HEK293 (cell line): ENCODE measurements around the gene KDM4C.

ENCODE experiments used
- CTCF ChIA-PET: fragments of 350-600 bp; formaldehyde crosslinking; extraction: SDS; loops from one replicate; lab custom pipeline; 2021; ENCODE audit warnings: antibody characterized with exemption; lab: Yijun Ruan, JAX
- POLR2A ChIA-PET: fragments of 300-600 bp; formaldehyde crosslinking; extraction: SDS; loops from one replicate; lab custom pipeline; 2020; ENCODE audit warnings: antibody characterized with exemption, inconsistent platforms; lab: Yijun Ruan, JAX
- H3K27ac ChIP-seq: fragments of 200-500 bp; sonication (Bioruptor generic); 2 replicates; pipeline ENCODE4 v1.5.1; 2014; ENCODE audit warnings: low read depth, low read length, control low read depth, inconsistent platforms; ENCODE audit errors: extremely low read depth
- H3K36me3 ChIP-seq, 2 experiments: fragments of 200-500 bp in 1 of 2; sonication (Bioruptor generic) in 1 of 2; 1 replicate in 1 of 2; 2 replicates in 1 of 2; pipeline ENCODE4 v1.5.1; 2014 to 2017; ENCODE audit warnings: inconsistent platforms in 2 of 2, low read length in 2 of 2; ENCODE audit not compliant: control insufficient read depth in 2 of 2, insufficient read depth in 1 of 2
- H3K4me1 ChIP-seq: fragments of 200-500 bp; sonication (Bioruptor generic); 2 replicates; pipeline ENCODE4 v1.5.1; 2014; ENCODE audit warnings: mild to moderate bottlenecking, low read length, inconsistent platforms; ENCODE audit not compliant: control insufficient read depth, insufficient read depth
- H3K4me3 ChIP-seq: 2 replicates; pipeline ENCODE4 v1.5.1; 2011; ENCODE audit warnings: low read depth, mild to moderate bottlenecking, control low read depth, low read length, moderate library complexity
- H3K9me3 ChIP-seq: fragments of 200-500 bp; sonication (Bioruptor generic); 2 replicates; pipeline ENCODE4 v1.5.1; 2014; ENCODE audit warnings: low read depth, low read length, inconsistent platforms; ENCODE audit not compliant: control insufficient read depth, insufficient read depth
- GLI4 ChIP-seq: fragments of 450-650 bp; formaldehyde crosslinking; IDR thresholded peaks from 2 replicates; pipeline ENCODE4 v1.5.1; 2016; ENCODE audit warnings: missing biosample characterization, missing genetic modification characterization
- HOXA7 ChIP-seq: sonication (generic); formaldehyde crosslinking; IDR thresholded peaks from 2 replicates; pipeline ENCODE4 v1.8.1; 2022; ENCODE audit warnings: missing genetic modification reagents, borderline replicate concordance
- HOXD13 ChIP-seq: sonication (generic); formaldehyde crosslinking; IDR thresholded peaks from 2 replicates; pipeline ENCODE4 v1.8.0; 2022; ENCODE audit warnings: missing genetic modification reagents, borderline replicate concordance
- KLF16 ChIP-seq: fragments of 450-650 bp; formaldehyde crosslinking; IDR thresholded peaks from 2 replicates; pipeline ENCODE4 v1.5.1; 2017; ENCODE audit warnings: missing biosample characterization, missing genetic modification characterization
- MZF1 ChIP-seq: fragments of 450-650 bp; formaldehyde crosslinking; IDR thresholded peaks from 2 replicates; pipeline ENCODE4 v1.5.1; 2017; ENCODE audit warnings: missing biosample characterization, missing genetic modification characterization, borderline replicate concordance
- TRIM28 ChIP-seq: IDR thresholded peaks from 2 replicates; pipeline ENCODE4 v1.6.1; 2011; ENCODE audit warnings: low read length, control low read depth, borderline replicate concordance
- ZNF132 ChIP-seq: fragments of 450-650 bp; formaldehyde crosslinking; IDR thresholded peaks from 2 replicates; pipeline ENCODE4 v1.5.1; 2017; ENCODE audit warnings: missing biosample characterization, missing genetic modification characterization, borderline replicate concordance
- ZNF24 ChIP-seq: fragments of 450-650 bp; formaldehyde crosslinking; IDR thresholded peaks from 2 replicates; pipeline ENCODE4 v1.5.1; 2016; ENCODE audit warnings: missing biosample characterization, missing genetic modification characterization
- ZNF292 ChIP-seq: fragments of 450-650 bp; formaldehyde crosslinking; IDR thresholded peaks from 2 replicates; pipeline ENCODE4 v1.5.1; 2016; ENCODE audit warnings: low read depth, missing biosample characterization, missing genetic modification characterization, borderline replicate concordance
- ZNF324 ChIP-seq: fragments of 450-650 bp; formaldehyde crosslinking; IDR thresholded peaks from 2 replicates; pipeline ENCODE4 v1.5.1; 2016; ENCODE audit warnings: missing biosample characterization, missing genetic modification characterization
- ZNF341 ChIP-seq: fragments of 450-650 bp; formaldehyde crosslinking; IDR thresholded peaks from 2 replicates; pipeline ENCODE4; 2016; ENCODE audit warnings: low read depth, missing biosample characterization, missing genetic modification characterization
- ZNF350 ChIP-seq: fragments of 450-650 bp; formaldehyde crosslinking; IDR thresholded peaks from 2 replicates; pipeline ENCODE4 v1.5.0; 2017; ENCODE audit warnings: missing biosample characterization, mild to moderate bottlenecking, missing genetic modification characterization
- ZNF37A ChIP-seq: fragments of 450-650 bp; IDR thresholded peaks from 2 replicates; pipeline ENCODE4 v1.5.1; 2018; ENCODE audit warnings: missing biosample characterization, missing genetic modification characterization
- ZNF514 ChIP-seq: fragments of 450-650 bp; formaldehyde crosslinking; IDR thresholded peaks from 2 replicates; pipeline ENCODE4 v1.5.1; 2016; ENCODE audit warnings: missing biosample characterization, missing genetic modification characterization
- ZNF621 ChIP-seq: fragments of 450-650 bp; formaldehyde crosslinking; IDR thresholded peaks from 2 replicates; pipeline ENCODE4 v1.5.1; 2017; ENCODE audit warnings: missing biosample characterization, missing genetic modification characterization
- ZNF629 ChIP-seq: fragments of 450-650 bp; formaldehyde crosslinking; IDR thresholded peaks from 2 replicates; pipeline ENCODE4 v1.5.1; 2017; ENCODE audit warnings: missing biosample characterization, missing genetic modification characterization
- ZNF707 ChIP-seq: fragments of 450-650 bp; formaldehyde crosslinking; IDR thresholded peaks from 2 replicates; pipeline ENCODE4 v1.5.1; 2016; ENCODE audit warnings: missing biosample characterization, missing genetic modification characterization
- ZNF792 ChIP-seq: fragments of 450-650 bp; formaldehyde crosslinking; IDR thresholded peaks from 2 replicates; pipeline ENCODE4 v1.5.1; 2016; ENCODE audit warnings: missing biosample characterization, missing genetic modification characterization
- TF ChIP-seq, protein P1 (sequence below): fragments of 450-650 bp; formaldehyde crosslinking; IDR thresholded peaks from 2 replicates; pipeline ENCODE4 v1.5.1; 2016; ENCODE audit warnings: missing biosample characterization, missing genetic modification characterization
- TF ChIP-seq, protein P2 (sequence below): fragments of 450-650 bp; formaldehyde crosslinking; IDR thresholded peaks from 2 replicates; pipeline ENCODE4 v1.5.1; 2016; ENCODE audit warnings: missing biosample characterization, missing genetic modification characterization
- TF ChIP-seq, protein P3 (sequence below): fragments of 450-650 bp; formaldehyde crosslinking; IDR thresholded peaks from 2 replicates; pipeline ENCODE4 v1.5.1; 2016; ENCODE audit warnings: missing biosample characterization, missing genetic modification characterization, low read depth
- TF ChIP-seq, protein P4 (sequence below): fragments of 450-650 bp; formaldehyde crosslinking; conservative IDR thresholded peaks from 2 replicates; pipeline ENCODE4 v1.5.1; 2016; ENCODE audit warnings: low read depth, missing biosample characterization, missing genetic modification characterization
- TF ChIP-seq, protein P5 (sequence below): fragments of 450-650 bp; formaldehyde crosslinking; IDR thresholded peaks from 2 replicates; pipeline ENCODE4 v1.5.0; 2017; ENCODE audit warnings: missing biosample characterization, missing genetic modification characterization, borderline replicate concordance
- TF ChIP-seq, protein P6 (sequence below): fragments of 450-650 bp; formaldehyde crosslinking; IDR thresholded peaks from 2 replicates; pipeline ENCODE4 v1.5.1; 2016; ENCODE audit warnings: missing biosample characterization, missing genetic modification characterization

The KDM4C gene

DNA sequence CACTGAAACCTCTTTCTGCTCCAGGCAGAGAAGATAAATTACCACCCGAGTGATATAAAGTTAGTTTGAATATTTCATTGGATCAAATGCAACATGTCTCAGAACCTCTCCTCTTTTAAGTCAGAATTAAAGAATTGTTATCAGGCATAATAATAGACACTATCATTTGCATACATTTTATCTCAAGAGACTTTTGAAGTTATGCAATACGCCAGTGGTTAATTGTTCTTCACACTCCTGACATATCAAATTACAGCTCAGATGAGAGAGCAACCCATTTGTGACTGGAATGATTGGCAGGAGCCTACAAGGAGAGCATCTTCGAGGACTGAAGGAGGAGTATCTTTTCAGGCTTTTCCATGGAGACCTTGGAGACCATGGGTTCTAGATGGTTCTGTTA lies 452.2 kb downstream of the KDM4C start (continued):
- TF ChIP-seq, protein P1, sequence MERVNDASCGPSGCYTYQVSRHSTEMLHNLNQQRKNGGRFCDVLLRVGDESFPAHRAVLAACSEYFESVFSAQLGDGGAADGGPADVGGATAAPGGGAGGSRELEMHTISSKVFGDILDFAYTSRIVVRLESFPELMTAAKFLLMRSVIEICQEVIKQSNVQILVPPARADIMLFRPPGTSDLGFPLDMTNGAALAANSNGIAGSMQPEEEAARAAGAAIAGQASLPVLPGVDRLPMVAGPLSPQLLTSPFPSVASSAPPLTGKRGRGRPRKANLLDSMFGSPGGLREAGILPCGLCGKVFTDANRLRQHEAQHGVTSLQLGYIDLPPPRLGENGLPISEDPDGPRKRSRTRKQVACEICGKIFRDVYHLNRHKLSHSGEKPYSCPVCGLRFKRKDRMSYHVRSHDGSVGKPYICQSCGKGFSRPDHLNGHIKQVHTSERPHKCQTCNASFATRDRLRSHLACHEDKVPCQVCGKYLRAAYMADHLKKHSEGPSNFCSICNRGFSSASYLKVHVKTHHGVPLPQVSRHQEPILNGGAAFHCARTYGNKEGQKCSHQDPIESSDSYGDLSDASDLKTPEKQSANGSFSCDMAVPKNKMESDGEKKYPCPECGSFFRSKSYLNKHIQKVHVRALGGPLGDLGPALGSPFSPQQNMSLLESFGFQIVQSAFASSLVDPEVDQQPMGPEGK (tag by site-specific recombination): no peak
- TF ChIP-seq ZNF514 (tag by site-specific recombination) (no peak), HOXD13 (CRISPR knock-in tag) (no peak)

DNA sequence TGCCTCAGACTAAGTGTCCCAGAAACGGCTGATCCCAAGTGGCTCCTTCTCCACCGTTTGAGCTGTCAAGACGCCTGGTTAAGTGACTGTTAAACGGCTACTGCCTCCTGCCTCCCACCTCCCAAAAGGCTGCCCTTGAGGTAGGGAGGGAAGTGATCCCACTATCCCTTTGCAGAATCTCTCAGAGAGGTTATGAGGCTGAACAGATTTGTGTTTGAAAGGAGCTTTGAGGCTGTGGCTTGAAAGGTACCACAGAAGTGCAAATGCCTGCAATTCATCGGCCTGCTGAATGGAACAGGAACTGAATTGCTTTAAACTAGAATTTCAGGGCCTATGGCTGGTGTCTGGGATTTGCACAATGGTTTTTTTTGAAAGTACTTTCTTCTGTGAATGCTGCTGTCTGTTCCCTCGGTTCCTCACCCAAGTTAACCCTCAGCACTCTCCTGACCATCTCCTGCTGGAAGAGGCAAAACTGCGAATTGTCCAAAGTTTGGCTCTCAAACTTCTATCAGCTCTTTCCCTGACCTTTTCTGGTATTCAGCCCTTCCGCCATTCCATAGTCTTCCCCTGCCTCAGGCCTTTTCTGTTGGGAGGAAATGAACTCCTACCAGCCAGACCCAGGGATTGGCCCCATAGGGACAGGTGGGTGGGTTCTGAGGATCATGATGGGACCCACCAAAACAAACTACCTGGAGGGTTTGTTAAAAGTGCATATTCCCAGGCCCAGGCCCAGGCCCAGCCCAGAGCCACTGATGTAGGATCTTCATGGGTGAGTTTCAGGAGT lies 453.3 kb downstream of the KDM4C start:
- no peaks in the 10 kb centered on the region for H3K9me3 ChIP-seq

DNA sequence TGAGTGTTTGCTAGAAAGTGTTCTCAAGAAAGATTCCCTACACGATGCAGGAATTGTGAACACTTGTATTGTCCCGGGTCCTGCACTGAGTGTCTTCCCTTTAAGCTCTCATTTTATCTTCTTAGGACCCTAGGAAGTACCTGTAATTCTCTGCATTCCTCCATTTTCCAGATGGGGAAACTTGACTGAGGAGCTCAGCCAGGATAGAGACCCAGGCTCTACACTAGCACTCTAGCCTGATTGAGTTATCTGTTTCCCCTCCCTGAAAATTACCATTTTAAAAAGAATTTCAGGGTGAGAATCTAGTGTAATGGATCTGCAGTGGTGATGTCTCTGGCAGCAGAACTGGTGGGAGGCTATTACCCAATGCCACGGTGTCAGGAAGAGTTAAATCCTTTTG lies 453.9 kb downstream of the KDM4C start:
- no peaks in the 10 kb centered on the region for H3K9me3 ChIP-seq
- ChIA-PET POLR2A (interaction anchor here (0.6 kb wide), 1 partner anchor 1897 kb away, joined by 3 read pairs; no protein-coding TSS in a partner anchor), CTCF (interaction anchor here (0.8 kb wide), 1 partner anchor 160 kb away, joined by 3 read pairs; no protein-coding TSS in a partner anchor)
- no peaks in the 10 kb centered on the region for H3K36me3 ChIP-seq
- H3K27ac ChIP-seq: no peak overlapping the region
- H3K4me1 ChIP-seq: no peaks in the 10 kb centered on the region
- H3K4me3 ChIP-seq: no peak overlapping the region
- TF ChIP-seq ZNF621: no peak
- TF ChIP-seq, protein P2, sequence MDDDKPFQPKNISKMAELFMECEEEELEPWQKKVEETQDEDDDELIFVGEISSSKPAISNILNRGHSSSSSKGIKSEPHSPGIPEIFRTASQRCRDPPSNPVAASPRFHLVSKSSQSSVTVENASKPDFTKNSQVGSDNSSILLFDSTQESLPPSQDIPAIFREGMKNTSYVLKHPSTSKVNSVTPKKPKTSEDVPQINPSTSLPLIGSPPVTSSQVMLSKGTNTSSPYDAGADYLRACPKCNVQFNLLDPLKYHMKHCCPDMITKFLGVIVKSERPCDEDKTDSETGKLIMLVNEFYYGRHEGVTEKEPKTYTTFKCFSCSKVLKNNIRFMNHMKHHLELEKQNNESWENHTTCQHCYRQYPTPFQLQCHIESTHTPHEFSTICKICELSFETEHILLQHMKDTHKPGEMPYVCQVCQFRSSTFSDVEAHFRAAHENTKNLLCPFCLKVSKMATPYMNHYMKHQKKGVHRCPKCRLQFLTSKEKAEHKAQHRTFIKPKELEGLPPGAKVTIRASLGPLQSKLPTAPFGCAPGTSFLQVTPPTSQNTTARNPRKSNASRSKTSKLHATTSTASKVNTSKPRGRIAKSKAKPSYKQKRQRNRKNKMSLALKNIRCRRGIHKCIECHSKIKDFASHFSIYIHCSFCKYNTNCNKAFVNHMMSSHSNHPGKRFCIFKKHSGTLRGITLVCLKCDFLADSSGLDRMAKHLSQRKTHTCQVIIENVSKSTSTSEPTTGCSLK (tag by site-specific recombination): no peak
- TF ChIP-seq, protein P3, sequence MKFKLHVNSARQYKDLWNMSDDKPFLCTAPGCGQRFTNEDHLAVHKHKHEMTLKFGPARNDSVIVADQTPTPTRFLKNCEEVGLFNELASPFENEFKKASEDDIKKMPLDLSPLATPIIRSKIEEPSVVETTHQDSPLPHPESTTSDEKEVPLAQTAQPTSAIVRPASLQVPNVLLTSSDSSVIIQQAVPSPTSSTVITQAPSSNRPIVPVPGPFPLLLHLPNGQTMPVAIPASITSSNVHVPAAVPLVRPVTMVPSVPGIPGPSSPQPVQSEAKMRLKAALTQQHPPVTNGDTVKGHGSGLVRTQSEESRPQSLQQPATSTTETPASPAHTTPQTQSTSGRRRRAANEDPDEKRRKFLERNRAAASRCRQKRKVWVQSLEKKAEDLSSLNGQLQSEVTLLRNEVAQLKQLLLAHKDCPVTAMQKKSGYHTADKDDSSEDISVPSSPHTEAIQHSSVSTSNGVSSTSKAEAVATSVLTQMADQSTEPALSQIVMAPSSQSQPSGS (tag by site-specific recombination): no peak
- TF ChIP-seq, protein P4, sequence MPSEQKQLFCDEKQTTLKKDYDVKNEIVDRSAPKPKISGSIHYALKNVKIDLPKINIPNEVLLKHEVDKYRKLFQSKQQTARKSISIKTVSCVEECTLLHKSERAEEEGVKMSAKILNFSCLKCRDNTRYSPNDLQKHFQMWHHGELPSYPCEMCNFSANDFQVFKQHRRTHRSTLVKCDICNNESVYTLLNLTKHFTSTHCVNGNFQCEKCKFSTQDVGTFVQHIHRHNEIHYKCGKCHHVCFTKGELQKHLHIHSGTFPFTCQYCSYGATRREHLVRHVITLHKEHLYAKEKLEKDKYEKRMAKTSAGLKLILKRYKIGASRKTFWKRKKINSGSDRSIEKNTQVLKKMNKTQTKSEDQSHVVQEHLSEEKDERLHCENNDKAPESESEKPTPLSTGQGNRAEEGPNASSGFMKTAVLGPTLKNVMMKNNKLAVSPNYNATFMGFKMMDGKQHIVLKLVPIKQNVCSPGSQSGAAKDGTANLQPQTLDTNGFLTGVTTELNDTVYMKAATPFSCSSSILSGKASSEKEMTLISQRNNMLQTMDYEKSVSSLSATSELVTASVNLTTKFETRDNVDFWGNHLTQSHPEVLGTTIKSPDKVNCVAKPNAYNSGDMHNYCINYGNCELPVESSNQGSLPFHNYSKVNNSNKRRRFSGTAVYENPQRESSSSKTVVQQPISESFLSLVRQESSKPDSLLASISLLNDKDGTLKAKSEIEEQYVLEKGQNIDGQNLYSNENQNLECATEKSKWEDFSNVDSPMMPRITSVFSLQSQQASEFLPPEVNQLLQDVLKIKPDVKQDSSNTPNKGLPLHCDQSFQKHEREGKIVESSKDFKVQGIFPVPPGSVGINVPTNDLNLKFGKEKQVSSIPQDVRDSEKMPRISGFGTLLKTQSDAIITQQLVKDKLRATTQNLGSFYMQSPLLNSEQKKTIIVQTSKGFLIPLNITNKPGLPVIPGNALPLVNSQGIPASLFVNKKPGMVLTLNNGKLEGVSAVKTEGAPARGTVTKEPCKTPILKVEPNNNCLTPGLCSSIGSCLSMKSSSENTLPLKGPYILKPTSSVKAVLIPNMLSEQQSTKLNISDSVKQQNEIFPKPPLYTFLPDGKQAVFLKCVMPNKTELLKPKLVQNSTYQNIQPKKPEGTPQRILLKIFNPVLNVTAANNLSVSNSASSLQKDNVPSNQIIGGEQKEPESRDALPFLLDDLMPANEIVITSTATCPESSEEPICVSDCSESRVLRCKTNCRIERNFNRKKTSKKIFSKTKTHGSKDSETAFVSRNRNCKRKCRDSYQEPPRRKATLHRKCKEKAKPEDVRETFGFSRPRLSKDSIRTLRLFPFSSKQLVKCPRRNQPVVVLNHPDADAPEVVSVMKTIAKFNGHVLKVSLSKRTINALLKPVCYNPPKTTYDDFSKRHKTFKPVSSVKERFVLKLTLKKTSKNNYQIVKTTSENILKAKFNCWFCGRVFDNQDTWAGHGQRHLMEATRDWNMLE (tag by site-specific recombination): no peak

More for the DNA sequence above, 453.3 kb downstream of the KDM4C start:
- POLR2A ChIA-PET: no interaction called here
- Histone ChIP-seq H3K4me3 (no peak overlapping the region), H3K36me3 (no peaks in the 10 kb centered on the region), H3K4me1 (no peaks in the 10 kb centered on the region), H3K27ac (no peak overlapping the region)
- CTCF ChIA-PET: interaction anchor here (0.8 kb wide), 1 partner anchor 159 kb away, joined by 3 read pairs; no protein-coding TSS in a partner anchor
- no peak for TF ChIP-seq TRIM28
- TF ChIP-seq HOXA7 (CRISPR knock-in tag): no peak
- TF ChIP-seq, protein P5, sequence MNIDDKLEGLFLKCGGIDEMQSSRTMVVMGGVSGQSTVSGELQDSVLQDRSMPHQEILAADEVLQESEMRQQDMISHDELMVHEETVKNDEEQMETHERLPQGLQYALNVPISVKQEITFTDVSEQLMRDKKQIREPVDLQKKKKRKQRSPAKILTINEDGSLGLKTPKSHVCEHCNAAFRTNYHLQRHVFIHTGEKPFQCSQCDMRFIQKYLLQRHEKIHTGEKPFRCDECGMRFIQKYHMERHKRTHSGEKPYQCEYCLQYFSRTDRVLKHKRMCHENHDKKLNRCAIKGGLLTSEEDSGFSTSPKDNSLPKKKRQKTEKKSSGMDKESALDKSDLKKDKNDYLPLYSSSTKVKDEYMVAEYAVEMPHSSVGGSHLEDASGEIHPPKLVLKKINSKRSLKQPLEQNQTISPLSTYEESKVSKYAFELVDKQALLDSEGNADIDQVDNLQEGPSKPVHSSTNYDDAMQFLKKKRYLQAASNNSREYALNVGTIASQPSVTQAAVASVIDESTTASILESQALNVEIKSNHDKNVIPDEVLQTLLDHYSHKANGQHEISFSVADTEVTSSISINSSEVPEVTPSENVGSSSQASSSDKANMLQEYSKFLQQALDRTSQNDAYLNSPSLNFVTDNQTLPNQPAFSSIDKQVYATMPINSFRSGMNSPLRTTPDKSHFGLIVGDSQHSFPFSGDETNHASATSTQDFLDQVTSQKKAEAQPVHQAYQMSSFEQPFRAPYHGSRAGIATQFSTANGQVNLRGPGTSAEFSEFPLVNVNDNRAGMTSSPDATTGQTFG (tag by site-specific recombination): no peak
- TF ChIP-seq KLF16: no peak
- no peak for TF ChIP-seq ZNF132 (tag by site-specific recombination)
- TF ChIP-seq ZNF24: no peak
- TF ChIP-seq ZNF792: no peak
- TF ChIP-seq ZNF341 (tag by site-specific recombination): no peak
- TF ChIP-seq ZNF324 (tag by site-specific recombination): no peak
- no peak for TF ChIP-seq GLI4 (tag by site-specific recombination)
- TF ChIP-seq ZNF37A (tag by site-specific recombination): no peak
- no peak for TF ChIP-seq ZNF292 (tag by site-specific recombination)
- no peak for TF ChIP-seq MZF1 (tag by site-specific recombination)
- TF ChIP-seq, protein P6, sequence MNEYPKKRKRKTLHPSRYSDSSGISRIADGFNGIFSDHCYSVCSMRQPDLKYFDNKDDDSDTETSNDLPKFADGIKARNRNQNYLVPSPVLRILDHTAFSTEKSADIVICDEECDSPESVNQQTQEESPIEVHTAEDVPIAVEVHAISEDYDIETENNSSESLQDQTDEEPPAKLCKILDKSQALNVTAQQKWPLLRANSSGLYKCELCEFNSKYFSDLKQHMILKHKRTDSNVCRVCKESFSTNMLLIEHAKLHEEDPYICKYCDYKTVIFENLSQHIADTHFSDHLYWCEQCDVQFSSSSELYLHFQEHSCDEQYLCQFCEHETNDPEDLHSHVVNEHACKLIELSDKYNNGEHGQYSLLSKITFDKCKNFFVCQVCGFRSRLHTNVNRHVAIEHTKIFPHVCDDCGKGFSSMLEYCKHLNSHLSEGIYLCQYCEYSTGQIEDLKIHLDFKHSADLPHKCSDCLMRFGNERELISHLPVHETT (tag by site-specific recombination): no peak
- no peak for TF ChIP-seq ZNF350 (tag by site-specific recombination)
- TF ChIP-seq ZNF707: no peak
- TF ChIP-seq ZNF629: no peak
